NT2/D1 (cell line): Measurements from ENCODE around the gene CFHR4.

Experiments
- SUZ12 ChIP-seq: IDR thresholded peaks from 2 replicates; pipeline ENCODE4 v1.6.1; 2011; ENCODE audit not compliant: insufficient read length, insufficient read depth; ENCODE audit errors: extremely low read depth
- YY1 ChIP-seq: IDR thresholded peaks from 2 replicates; pipeline ENCODE4 v1.6.1; 2011; ENCODE audit not compliant: insufficient read length, insufficient read depth
- ZNF274 ChIP-seq: IDR thresholded peaks from 2 replicates; pipeline ENCODE4 v1.6.1; 2011; ENCODE audit warnings: mild to moderate bottlenecking, low read depth, low read length

DNA sequence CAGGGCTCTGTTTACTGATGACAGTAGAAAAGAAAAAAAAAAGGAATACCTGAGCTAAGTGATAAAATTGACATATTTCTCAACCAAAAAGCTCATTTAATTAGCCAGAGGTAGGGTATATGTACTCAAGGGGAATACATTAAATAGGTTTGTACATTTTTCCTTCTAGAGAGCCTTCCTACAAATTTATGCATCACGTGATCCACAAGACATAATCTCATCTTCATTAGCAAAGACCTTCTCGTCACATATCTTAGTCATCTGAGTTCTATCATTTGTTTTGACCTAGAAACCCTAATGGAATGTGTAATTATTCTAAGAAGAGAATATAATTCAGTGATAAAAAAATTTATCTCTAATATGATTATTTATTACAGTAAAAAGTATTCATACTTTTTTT lies 30.7 kb upstream of the CFHR4 start:
- TF ChIP-seq ZNF274 (no peak), SUZ12 (no peak), YY1 (no peak)
